Bronchial epithelial cell (primary cell): ENCODE measurements around the gene DUSP22. TPM values are rescaled to one million over a fixed set of nuclear protein-coding genes. Genes with fewer than 3 reads are reported as not detected.

Experiments
- DNase-seq: peaks from one replicate; pipeline ENCODE4 v3.0.0-alpha.2; 2010; ENCODE audit warnings: low read depth
- FAIRE-seq: peaks from 2 replicates; lab custom pipeline; 2011; peaks lifted over from hg19 to GRCh38; lab: Jason Lieb, UNC
- H3K27me3 ChIP-seq: 2 replicates; pipeline ENCODE4 v1.5.1; 2011; ENCODE audit warnings: low read length; ENCODE audit not compliant: control insufficient read depth, insufficient read depth
- H3K36me3 ChIP-seq: 2 replicates; pipeline ENCODE4 v1.5.1; 2011; ENCODE audit warnings: low read length; ENCODE audit not compliant: control insufficient read depth, insufficient read depth
- H3K4me3 ChIP-seq: 2 replicates; pipeline ENCODE4 v1.5.1; 2011; ENCODE audit warnings: mild to moderate bottlenecking, low read depth, low read length, control low read depth
- CTCF ChIP-seq: IDR thresholded peaks from 2 replicates; pipeline ENCODE4 v1.5.1; 2011; ENCODE audit warnings: mild to moderate bottlenecking, moderate library complexity, low read length, control low read depth, inconsistent platforms; ENCODE audit not compliant: insufficient read depth, severe bottlenecking
- total RNA-seq: library from RNA; depleted of rRNA; stranded (reverse); fragments of >200 nt; gene quantifications from 2 replicates; pipeline ENCODE4 v1.2.1, GENCODE V29; 2014

DUSP22 gene
- total RNA-seq, 1 donor from 2014 or later, result 33.7 TPM

GRCh38 chr6:301526-301925 is 9.2 kb downstream of the DUSP22 start:
- no peaks in the 10 kb centered on the region for H3K27me3 ChIP-seq
- H3K36me3 ChIP-seq, result no peaks in the 10 kb centered on the region
- DNase-seq (no peak), FAIRE-seq (no peak)
- no peak for TF ChIP-seq CTCF
- H3K4me3 ChIP-seq, result no peak overlapping the region

DNA sequence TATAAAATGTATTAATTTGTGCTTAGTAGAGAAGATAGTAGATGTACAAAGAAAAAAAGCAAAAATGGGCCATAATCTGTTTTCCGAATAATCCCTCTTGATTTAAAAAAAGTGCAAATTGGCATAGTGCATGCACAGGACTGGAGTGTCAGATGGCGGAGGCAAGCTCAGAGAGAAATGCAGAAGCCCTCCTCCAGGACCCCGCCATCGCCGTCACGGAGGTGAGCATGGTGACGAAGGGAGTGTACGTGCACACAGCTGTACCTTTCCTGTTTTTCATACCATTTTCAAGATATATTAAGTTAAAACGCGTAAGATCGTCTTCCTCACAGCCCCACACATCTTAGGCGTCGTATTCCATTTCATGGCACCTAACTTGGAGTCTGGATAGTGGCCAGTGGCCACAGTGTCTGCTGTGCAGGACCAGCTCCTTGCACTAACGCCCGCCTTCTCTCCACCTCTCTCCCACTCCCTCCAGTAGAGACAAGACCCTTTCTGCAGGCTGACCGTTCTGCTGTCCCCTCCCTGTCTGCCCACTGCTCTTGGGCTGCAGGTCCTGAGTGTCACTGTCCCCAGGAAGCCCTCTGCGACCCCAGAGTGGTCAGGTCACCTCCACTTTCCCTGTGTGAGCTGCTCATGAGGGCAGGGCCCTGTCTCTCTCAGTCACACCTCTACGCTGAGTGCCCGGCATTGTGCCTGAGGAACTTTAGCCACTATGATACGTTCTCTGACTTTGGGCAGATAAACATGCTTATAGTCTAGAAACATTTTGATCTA is 9.8 kb downstream of the DUSP22 start:
- FAIRE-seq (no peak), DNase-seq (no peak)
- TF ChIP-seq CTCF, result no peak
- Histone ChIP-seq H3K36me3 (no peaks in the 10 kb centered on the region), H3K4me3 (no peak overlapping the region), H3K27me3 (no peaks in the 10 kb centered on the region)

DNA sequence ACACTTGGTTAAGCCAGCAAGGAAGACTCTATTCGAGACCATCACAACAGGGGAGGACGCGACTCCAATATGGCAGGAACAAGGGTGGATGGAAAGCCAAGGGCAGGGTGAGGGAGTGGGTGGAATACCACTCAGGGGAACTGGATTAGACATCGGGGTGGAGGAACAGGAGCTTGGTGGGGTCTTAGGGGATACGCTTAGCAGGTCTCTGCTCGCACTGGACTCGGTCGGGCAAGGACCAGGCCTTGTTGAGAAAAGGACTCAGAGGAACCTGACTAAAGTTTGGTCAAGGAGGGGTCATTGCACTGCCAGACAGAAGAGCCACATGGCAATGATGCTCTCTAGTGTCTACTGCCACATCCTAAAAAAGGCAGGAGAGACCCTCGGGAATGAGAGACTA is 10.5 kb downstream of the DUSP22 start:
- H3K4me3 ChIP-seq, result no peak overlapping the region
- peaks cover 2% of the 10 kb centered on the region for H3K36me3 ChIP-seq
- no peak for TF ChIP-seq CTCF
- H3K27me3 ChIP-seq, result no peaks in the 10 kb centered on the region
- peak; percentile 43 for FAIRE-seq
- no peak for DNase-seq

- DNase-seq, result no peak
- H3K4me3 ChIP-seq, result no peak overlapping the region
- H3K36me3 ChIP-seq, result peaks cover 2% of the 10 kb centered on the region
- no peaks in the 10 kb centered on the region for H3K27me3 ChIP-seq
- TF ChIP-seq CTCF, result no peak
- no peak for FAIRE-seq
Observed at GRCh38 chr6:303263-303662, 11.0 kb downstream of the DUSP22 start.

DNA sequence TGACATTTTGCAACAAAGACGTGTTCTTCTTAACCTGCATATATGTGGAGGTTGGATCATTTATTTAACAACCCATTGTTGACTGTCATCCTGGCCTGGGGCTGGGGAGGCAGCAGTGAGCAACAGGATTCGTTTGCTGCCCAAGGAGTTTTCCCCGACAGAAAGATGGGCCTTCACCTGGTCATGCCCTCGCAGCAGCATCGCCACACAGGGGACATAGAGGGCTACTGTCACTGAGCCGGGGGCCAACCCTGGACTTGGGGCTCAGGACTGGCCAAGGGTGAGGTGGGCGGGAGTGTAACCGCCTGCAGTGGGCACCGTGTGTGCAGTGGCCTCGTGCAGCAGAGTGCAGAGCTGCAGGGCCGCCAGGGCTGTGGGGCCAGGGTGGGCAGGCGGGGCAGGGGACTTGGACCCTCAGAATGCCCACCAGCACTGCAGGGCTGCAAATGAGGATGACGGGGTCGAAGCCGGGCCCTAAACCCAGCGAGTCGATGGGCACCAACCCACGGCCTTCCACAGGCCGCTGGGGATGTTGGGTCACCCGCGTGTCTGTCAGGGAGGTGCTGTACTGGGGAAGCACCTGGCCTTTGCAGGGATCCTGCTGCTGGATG is 11.8 kb downstream of the DUSP22 start:
- H3K27me3 ChIP-seq, result no peaks in the 10 kb centered on the region

More for the DNA sequence above, 11.8 kb downstream of the DUSP22 start:
- Histone ChIP-seq H3K36me3 (peaks cover 2% of the 10 kb centered on the region), H3K4me3 (no peak overlapping the region)
- FAIRE-seq (no peak), DNase-seq (no peak)
- TF ChIP-seq CTCF, result no peak
